Epithelial cell of umbilical artery (primary cell): ENCODE results near the gene KDM1B. TPM values are rescaled to one million over a fixed set of nuclear protein-coding genes. Genes with fewer than 3 reads are reported as not detected.

Source experiments
- total RNA-seq: library from RNA; depleted of rRNA; stranded (reverse); fragments of >200 nt; gene quantifications from 2 replicates; pipeline ENCODE4 v1.2.3, GENCODE V29; 2014

Gene KDM1B
- total RNA-seq, result 7.1 and 10.9 TPM in 2 replicates

GRCh38 chr6:18155150-18155863, at the start of gene KDM1B:
Gene KDM1B (plus strand): TSS chr6:18155422. CDS start chr6:18159896, 4,474 bp downstream.

GRCh38 chr6:18122128-18123093, 32.8 kb upstream of the KDM1B start, which contains the start of gene NHLRC1:
Gene NHLRC1 (minus strand): TSS chr6:18122677. CDS start chr6:18122606, 71 bp downstream.

GRCh38 chr6:18154507-18155149, 594 bp upstream of the KDM1B start, which contains the start of gene TPMT:
Gene TPMT (minus strand): TSS chr6:18155077. CDS start chr6:18149127, 5,950 bp downstream.

GRCh38 chr6:18264219-18264922, 109.1 kb downstream of the KDM1B start, which contains the start of gene DEK:
Gene DEK (minus strand): TSS chr6:18264530. CDS start chr6:18263987, 543 bp downstream.

Other genes starting within 250 kb of the KDM1B start
- gene KIF13A, start 167.8 kb upstream of the KDM1B start, total RNA-seq, result 26.0 and 34.5 TPM in 2 replicates
- gene NHLRC1, start 32.7 kb upstream of the KDM1B start, total RNA-seq, result 2.6 and 3.3 TPM in 2 replicates
- gene TPMT, start 345 bp upstream of the KDM1B start, total RNA-seq, result 11.0 and 13.2 TPM in 2 replicates
- 116 and 140 TPM in 2 replicates for gene DEK, start 109.1 kb downstream of the KDM1B start, total RNA-seq
- 103 and 269 TPM in 2 replicates for gene RNF144B, start 231.9 kb downstream of the KDM1B start, total RNA-seq